Stimulated activated naive CD8-positive, alpha-beta T cell treated with anti-CD3 and anti-CD28 coated beads, Interleukin-15, Interleukin-2, amounts not matched to agents 100 ng/mL and 50 ng/mL, for 24 hours (primary cell): ENCODE results near the gene AQP7.

Source experiments
- H3K27ac Mint-ChIP-seq: one replicate; pipeline ENCODE4 v1.8.0; 2021; ENCODE audit warnings: mild to moderate bottlenecking, mixed read lengths
- H3K27me3 Mint-ChIP-seq: one replicate; pipeline ENCODE4 v1.8.0; 2021; ENCODE audit warnings: mixed read lengths
- H3K36me3 Mint-ChIP-seq: one replicate; pipeline ENCODE4 v1.8.0; 2021; ENCODE audit warnings: low read depth, mixed read lengths
- H3K4me1 Mint-ChIP-seq: one replicate; pipeline ENCODE4 v1.8.0; 2021; ENCODE audit warnings: low read depth, mixed read lengths
- H3K4me3 Mint-ChIP-seq: one replicate; pipeline ENCODE4 v1.8.0; 2021; ENCODE audit warnings: mild to moderate bottlenecking, mixed read lengths
- H3K9me3 Mint-ChIP-seq: one replicate; pipeline ENCODE4 v1.8.0; 2021; ENCODE audit warnings: mixed read lengths

AQP7 gene

DNA sequence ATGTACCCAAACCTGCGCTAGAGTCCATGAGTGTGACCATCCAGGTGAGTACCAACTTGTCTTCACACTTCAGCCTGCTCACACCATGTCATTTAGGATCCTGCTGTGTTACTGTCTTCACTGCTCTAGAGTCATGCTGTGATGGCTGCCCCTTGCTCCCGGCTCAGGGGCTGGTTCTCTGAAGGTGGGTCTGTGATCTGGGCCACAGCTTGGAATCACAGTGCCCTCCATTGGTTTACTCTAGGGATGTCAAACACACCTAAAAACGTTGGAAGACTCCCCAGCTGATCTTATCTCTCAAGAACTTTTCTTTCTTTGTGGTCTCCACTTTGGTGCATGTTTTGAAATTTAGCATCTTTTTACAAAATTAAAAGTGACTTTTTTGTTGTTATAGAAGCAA, 58.2 kb downstream of the AQP7 start:
- Mint-ChIP-seq H3K9me3 (peaks cover 13% of the 10 kb centered on the region), H3K27ac (no peak overlapping the region), H3K4me1 (peaks cover 6% of the 10 kb centered on the region), H3K36me3 (peaks cover 82% of the 10 kb centered on the region), H3K4me3 (no peak overlapping the region), H3K27me3 (no peaks in the 10 kb centered on the region)

DNA sequence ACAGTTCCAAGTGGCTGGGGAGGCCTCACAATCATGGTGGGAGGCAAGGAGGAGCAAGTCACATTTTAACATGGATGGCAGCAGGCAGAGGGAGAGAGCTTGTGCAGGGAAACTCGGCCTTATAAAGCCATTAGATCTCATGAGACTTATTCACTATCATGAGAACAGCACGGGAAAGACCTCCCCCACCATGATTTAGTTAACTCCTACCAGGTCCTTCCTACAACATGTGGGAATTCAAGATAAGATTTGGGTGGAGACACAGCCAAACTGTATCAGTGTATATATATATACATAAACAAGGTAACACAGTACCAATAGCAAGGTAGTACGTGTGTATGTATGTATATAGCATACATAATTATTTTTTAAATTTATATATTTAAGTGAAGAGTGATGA, 61.2 kb downstream of the AQP7 start:
- Mint-ChIP-seq H3K27me3 (no peaks in the 10 kb centered on the region), H3K27ac (peak overlapping the region; percentile 77), H3K4me3 (no peak overlapping the region), H3K36me3 (peaks cover 77% of the 10 kb centered on the region), H3K9me3 (peaks cover 16% of the 10 kb centered on the region), H3K4me1 (peaks cover 6% of the 10 kb centered on the region)

DNA sequence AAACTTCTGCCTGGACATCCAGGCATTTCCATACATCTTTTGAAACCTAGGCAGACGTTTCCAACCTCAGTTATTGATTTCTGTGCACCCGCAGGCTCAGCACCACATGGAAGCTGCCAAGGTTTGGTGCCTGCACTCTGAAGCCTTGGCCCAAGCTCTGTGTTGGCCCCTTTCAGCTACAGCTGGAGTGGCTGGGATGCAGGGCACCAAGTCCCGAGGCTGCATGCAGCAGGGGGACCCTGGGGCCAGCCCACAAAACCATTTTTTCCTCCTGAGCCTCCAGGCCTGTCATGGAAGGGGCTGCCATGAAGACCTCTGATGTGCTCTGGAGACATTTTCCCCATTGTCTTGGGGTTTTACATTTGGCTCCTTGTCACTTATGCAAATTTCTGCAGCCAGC, 62.2 kb downstream of the AQP7 start:
- Mint-ChIP-seq H3K27ac (no peak overlapping the region), H3K4me1 (peaks cover 6% of the 10 kb centered on the region), H3K9me3 (peaks cover 16% of the 10 kb centered on the region), H3K4me3 (no peak overlapping the region), H3K27me3 (no peaks in the 10 kb centered on the region), H3K36me3 (peaks cover 77% of the 10 kb centered on the region)
